Measurements from ENCODE around the gene AFAP1L1.

- no peak for TF ChIP-seq LEF1 (IDR thresholded peaks at IDR 0.05; ENCODE audit: borderline replicate concordance)
- no peak for TF ChIP-seq FOXA1 (IDR thresholded peaks at IDR 0.05)
- TF ChIP-seq ELF4 (IDR thresholded peaks at IDR 0.05), result no peak
- TF ChIP-seq FOXM1 (IDR thresholded peaks at IDR 0.05; ENCODE audit: borderline replicate concordance), result no peak
- TF ChIP-seq ZNF384 (IDR thresholded peaks at IDR 0.05), result no peak
- no peak for TF ChIP-seq ARNT (IDR thresholded peaks at IDR 0.05)
Measured at GRCh38 chr5:149374801-149375200, 103.1 kb downstream of the AFAP1L1 start.
